HPDE6-E6E7 (cell line): ENCODE data around the gene CDKN2C.
A peak's percentile ranks its signal among the peaks of the same experiment; 100 is the strongest.
"Not testable (repeated sequence)": the region's sequence is repeated elsewhere in the genome, so short reads cannot be mapped to it uniquely, and the experiment has no call there.

Experiments used
- DNase-seq: peaks from one replicate; pipeline ENCODE4 v3.0.0; 2011; ENCODE audit warnings: missing footprints; ENCODE audit errors: extremely low spot score

Gene CDKN2C

DNA sequence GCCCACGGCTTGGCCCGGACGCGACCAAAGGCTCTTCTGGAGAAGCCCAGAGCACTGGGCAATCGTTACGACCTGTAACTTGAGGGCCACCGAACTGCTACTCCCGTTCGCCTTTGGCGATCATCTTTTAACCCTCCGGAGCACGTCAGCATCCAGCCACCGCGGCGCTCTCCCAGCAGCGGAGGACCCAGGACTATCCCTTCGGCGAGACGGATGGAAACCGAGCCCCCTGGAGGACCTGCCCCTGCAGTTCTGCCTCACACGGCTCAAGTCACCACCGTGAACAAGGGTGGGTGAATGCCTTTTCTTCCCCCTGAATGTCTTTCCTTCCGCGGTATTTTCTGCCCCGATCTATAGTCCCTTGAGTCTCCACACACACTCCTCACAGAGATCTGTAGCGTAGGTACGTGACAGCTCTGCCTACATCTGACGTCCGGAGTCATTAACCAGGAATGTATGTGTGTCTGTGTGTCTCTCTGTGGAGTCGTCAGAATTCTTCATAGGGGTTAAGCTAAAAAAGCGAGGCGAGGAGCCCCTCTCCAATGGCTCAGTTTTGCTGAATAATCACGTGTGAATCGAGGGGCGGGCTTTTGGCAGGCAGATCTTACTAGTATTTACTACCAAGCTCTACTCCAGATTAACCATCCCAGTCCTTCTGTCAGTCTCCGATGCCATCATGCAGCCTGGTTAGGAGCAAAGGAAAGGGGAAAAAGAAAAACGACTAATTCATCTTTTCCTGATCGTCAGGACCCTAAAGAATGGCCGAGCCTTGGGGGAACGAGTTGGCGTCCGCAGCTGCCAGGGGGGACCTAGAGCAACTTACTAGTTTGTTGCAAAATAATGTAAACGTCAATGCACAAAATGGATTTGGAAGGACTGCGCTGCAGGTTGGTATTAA, at the start of gene CDKN2C:
CDKN2C (plus strand) TSS at position 635 of the 898 bp plus-strand sequence; CDS start at position 759, 124 bp downstream.
- DNase-seq, result peak; percentile 42

DNA sequence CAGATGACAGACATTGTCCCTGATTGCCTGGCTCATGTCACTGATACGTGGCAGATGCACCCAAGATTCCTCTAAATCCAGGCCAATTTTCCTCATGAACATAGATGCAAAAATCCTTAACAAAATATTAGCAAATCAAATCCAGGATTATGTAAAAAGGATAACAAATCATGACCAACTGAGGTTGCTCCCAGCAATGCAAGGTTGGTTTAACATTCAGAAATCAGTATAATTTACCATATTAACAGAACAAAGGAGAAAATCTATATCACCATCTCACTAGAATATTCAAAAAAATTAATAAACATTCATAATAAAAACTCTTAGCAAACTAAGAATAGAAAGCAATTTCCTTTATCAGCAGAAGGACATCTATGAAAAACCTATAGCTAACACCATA, 49.6 kb upstream of the CDKN2C start:
- DNase-seq, result no peak

DNA sequence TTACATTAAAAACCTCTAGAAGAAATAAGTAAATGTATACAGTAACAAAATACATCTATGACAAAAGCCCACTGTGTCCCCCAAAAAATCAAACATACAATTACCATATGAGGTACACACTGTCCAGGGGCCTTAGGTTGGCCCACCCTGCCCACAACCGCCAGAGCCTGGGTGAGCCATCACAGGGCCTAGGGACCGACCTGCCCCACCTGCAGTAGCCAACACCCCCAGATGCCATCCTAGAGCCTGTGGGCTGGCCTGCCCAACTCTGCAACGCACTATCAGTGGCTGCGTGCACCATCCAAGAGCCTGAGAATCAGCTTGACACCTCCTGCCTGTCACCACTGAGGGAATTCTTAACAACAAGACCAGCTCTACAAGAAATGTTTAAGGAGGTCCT, 49.0 kb upstream of the CDKN2C start:
- DNase-seq, result no peak

DNA sequence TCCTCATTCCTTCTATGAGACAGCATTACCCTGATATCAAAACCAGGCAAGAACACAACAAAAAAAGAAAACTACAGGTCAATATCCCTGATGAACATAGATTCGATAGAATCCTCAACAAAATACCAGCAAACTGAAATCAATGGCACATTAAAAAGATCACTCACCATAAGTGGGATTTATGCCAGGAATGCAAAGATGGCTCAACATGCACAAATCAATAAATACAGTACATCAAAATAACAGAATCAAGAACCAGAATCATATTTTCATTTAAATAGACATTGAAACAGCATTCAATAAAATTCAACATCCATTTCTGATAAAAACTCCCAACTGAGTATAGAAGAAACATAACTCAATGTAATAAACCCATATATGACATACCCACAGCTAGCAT, 46.5 kb upstream of the CDKN2C start:
- no peak for DNase-seq

DNA sequence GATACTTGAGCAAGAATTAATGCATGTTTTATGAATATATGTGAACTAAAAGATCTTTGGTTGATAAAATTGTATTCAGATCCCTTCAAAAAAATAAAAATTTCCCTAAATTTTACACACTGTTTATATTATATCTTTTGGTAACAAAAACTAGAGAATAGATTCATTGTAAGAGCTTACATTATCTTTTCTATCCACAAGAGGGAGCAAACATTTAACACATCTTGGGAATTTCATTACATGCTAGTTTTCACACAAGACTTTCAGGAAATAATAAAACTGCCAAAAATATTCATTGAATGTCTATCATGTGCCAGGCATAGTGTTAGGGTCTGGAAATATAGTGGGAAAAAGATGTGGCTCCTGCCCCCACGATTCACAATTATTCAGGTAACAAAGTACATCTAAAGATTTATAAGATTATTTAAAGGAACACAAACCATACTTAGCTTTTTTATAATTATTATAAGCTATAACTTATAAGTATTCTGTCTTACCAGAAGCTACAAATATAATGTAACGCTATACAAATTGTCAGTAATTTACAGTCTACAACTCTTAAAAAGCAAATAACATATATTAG, 40.6 kb upstream of the CDKN2C start:
- peak; percentile 12 for DNase-seq

DNA sequence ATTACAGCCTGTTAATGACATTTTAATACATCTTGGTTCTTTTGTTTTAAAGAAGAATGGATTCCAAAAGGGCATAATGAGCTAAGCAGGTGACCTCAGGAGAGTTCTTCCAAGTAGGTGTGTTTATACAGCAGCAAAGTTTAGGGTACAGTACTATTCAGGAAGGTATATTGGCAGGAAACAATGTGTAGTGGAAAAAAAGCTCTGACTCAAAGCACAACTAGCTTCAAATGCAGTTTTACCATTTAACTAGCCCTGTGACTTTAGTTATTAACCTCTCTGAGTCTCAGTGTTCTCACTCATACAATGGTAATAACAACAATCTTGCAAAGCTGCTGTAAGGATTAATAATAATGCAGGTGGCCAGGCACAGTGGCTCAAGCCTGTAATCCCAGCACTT, 39.9 kb upstream of the CDKN2C start:
- no peak for DNase-seq

DNA sequence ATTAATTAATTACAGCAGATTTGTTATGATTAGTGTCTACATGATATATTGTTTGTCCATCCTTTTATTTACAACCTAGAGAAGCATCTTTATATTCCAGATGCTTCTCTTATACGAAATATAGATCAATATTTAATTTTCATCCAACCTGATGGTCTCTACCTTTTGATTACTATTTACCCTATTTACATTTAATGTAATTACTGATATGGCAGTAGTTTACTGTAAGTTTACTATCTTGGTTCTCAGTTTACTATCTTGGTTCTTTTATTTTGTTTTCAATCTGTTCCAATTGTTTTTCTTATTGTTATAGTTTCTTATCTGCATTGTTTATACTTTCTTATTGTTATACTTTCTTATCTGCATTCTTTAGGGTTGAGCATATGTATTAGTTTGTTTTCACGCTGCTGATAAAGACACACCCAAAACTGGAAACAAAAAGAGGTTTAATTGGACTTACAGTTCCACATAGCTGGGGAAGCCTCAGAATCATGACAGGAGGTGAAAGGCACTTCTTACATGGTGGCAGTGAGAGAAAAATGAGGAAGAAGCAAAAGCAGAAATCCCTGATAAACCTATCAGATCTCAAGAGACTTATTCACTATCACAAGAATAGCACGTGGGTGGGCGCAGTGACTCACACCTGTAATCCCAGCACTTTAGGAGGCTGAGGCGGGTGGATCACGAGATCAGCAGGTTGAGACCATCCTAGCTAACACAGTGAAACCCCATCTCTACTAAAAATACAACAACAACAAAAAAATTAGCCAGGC, 38.9 kb upstream of the CDKN2C start:
- no peak for DNase-seq

DNA sequence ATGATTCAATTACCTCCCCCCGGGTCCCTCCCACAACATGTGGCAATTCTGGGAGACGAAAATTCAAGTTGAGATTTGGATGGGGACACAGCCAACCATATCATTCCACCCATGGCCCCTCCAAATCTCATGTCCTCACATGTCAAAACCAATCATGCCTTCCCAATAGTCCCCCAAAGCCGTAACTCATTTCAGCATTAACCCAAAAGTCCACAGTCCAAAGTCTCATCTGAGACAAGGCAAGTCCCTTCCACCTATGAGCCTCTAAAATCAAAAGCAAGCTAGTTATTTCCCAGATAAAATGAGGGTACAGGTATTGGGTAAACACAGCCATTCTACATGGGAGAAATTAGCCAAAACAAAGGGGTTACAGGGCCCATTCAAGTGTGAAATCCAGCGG, 38.0 kb upstream of the CDKN2C start:
- DNase-seq, result not testable (repeated sequence)

DNA sequence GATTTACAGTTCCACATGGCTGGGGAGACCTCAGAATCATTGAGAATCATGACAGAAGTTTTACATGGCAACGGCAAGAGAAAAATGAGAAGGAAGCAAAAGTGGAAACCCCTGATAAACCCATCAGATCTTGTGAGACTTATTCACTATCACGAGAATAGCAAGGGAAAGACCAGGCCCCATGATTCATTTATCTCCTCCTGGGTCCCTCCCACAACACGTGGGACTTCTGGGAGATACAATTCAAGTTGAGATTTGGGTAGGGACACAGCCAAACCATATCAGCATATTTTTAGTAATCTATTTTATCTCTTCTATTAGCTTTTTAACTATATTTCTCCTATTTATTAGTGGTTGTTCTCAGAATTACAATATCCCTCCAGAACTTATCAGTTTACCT, 36.3 kb upstream of the CDKN2C start:
- not testable (repeated sequence) for DNase-seq

DNA sequence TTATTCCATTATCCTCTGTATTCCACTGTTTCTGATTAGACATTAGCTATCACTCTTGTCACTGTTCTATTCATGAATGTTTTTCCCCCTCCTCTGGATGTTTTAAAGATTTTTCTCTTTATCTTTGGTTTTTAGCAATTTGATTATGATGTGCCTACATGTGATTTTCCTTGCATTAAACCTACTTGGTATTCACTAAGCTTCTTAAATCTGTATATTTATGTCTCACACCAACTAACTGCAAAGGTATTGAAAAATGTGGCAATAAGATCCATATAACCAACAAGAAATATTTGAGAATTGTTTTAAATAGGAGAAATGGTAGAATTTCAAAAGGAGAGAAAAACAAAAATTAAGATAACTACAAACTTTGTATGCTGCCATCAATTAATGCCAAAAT, 35.2 kb upstream of the CDKN2C start:
- no peak for DNase-seq

DNA sequence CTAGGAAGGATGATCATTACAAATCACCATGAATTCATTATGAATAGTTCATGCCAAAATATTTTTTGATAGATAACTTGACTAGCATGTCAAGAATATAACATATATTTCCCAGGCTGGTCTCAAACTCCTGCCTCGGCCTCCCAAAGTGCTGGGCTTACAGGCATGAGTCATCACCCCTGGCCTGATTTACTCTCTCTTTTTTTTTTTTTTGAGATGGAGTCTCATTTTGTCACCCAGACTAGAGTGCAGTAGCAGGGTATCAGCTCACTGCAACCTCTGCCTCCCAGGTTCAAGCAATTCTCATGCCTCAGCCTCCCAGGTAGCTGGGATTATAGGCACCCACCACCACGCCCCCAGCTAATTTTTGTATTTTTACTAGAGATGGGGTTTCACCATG, 34.8 kb upstream of the CDKN2C start:
- DNase-seq, result not testable (repeated sequence)

DNA sequence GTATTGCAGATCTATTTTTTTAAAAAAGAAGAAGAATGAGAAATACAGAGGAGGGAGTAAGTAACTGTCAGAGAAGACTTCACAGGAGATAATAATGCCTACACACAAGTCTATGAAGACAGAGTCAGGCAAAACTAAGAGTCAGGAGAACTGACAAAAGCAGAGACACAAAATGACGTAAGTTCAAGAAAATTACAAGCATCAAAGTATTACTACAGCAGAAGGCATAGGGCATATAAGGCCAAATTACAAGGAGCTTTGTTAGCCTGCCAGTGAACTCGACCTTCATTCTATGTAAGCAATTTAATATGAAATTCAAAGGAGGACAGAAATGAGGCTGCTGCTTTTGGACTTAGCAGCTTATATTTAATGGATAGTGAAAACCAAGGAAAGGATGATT, 33.7 kb upstream of the CDKN2C start:
- no peak for DNase-seq

DNA sequence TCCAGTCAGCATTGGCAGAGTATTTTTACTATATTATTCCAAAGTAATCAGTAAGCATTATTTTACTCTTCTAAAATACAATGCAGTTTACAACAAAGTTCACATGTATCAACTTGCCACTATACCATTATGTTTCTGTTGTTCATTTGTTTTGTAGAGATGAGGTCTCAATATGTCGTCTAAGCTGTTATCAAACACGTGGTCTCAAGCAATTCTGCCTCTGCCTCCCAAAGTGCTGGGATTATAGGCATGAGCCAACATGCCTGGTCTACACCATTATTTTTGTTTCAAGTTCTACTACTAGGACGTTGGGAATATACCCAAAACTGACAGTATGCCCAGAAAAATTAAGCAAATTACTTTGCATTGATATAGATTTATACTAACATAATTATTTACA, 29.8 kb upstream of the CDKN2C start:
- no peak for DNase-seq

DNA sequence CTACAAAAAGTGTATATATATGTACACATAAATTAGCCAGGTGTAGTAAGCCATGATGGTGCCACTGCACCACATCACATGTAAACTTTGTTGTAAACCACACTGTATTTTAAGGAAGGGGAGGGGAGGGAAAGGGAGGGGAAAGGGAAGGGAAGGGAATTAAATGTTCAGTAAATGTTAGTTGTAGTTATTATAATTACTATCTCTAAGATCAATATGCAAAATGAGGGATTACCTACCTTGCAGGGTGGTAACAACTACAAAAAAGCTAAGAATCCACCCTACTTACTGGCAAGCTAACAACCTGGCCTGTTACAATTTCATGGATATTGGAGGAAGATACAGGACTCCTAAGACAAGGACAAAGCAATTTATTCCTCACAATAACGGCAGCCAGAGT, 27.7 kb upstream of the CDKN2C start:
- DNase-seq, result no peak

DNA sequence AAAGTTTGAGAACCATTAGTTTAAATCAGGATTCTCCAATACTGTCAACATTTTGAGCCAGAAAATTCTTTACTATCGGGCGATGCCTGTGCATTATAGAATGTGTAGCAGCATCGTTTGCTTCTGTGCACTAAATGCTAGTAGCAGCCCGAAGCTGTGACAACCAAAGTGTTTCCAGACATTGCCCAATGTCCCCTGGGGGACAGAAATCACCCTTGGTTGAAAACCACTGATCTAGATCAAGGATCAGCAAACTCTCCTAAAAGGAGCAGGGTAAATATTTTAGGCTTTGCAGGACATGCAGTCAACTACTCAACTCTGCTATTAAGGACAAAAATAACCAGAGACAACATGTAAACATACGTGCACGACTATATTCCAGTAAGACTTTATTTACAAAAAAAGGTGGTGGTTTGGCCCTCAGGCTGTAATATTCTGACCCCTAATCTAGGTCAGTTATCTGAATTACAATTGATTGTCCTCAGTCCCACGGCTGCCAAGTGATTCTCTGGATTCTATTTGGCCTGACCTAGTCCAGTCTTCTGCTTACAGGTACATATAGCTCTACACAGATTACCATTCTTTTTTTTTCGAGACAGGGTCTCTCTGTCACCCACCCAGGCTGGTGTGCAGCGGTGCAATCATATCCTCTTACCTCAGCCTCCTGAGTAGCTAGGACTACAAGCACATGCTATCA, 20.6 kb upstream of the CDKN2C start:
- no peak for DNase-seq

DNA sequence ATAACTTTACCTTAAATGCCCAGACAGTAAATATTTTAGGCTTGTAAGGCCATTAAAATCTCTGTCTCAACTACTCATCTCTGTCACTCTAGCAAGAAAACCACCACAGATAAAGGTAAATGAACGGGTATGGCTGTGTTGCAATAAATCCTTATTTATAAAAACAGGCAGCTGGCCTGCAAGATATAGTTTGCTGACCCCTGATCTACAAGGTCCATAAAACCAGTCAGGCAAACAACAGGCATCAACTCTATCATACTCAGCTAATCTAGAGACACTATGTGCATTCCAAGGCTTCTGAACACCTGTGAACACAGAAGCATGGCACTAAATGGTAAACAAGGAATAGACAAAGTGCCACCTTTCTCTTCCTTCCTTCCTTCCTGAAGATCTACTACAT, 19.6 kb upstream of the CDKN2C start:
- no peak for DNase-seq

DNA sequence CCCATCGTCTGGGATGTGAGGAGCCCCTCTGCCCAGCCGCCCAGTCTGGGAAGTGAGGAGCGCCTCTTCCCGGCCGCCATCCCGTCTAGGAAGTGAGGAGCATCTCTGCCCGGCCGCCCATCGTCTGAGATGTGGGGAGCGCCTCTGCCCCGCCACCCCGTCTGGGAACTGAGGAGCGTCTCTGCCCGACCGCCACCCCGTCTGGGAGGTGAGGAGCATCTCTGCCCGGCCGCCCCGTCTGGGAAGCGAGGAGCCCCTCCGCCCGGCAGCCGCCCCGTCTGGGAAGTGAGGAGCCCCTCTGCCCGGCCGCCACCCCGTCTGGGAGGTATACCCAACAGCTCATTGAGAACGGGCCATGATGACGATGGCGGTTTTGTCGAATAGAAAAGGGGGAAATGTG, 17.5 kb upstream of the CDKN2C start:
- not testable (repeated sequence) for DNase-seq

DNA sequence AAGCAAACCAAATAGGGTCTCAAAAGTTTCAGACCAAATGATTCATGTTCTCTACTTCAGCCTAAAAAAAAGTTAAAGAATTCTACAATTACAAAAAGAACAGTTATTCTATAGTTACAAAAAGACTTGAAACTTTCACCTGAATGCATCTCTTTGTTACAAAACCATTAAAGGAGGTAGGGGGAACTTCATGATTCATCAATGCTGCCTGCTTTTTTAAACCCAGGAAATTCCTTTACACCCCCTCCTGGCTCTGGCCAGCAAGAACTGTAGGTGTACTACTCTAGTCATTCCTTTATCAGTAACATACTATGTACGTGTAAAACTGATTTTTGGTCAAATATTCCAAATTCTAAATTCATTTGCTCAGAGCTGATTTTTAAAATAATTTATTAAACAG, 14.9 kb upstream of the CDKN2C start:
- DNase-seq, result no peak

DNA sequence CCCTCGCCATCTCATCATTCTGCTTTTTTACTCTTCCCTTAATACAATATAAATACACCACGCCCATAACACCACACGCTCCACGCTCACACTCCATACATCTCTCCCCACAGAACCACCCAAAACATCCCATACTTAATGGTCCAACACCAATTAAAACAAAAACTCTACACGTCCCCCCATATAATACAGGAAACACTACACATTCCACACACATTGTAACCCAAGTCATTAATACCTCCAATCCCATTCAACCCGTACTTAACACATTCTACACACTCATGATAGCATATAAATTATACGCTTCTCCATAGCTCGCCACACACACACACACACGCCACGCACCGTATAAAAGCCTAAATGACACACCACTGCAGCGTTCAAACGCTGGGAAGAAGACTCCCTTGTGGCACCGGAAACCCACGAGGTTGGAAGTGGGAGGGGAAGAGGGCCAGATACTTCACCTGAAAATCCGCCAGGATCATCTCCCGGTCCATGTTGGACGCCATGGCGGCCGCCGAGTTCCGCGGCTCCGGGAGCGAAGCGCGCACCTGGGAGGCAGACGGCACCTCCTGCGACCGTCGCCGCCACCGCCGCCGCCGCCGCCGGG, 10.6 kb upstream of the CDKN2C start:
- peak; percentile 47 for DNase-seq

DNA sequence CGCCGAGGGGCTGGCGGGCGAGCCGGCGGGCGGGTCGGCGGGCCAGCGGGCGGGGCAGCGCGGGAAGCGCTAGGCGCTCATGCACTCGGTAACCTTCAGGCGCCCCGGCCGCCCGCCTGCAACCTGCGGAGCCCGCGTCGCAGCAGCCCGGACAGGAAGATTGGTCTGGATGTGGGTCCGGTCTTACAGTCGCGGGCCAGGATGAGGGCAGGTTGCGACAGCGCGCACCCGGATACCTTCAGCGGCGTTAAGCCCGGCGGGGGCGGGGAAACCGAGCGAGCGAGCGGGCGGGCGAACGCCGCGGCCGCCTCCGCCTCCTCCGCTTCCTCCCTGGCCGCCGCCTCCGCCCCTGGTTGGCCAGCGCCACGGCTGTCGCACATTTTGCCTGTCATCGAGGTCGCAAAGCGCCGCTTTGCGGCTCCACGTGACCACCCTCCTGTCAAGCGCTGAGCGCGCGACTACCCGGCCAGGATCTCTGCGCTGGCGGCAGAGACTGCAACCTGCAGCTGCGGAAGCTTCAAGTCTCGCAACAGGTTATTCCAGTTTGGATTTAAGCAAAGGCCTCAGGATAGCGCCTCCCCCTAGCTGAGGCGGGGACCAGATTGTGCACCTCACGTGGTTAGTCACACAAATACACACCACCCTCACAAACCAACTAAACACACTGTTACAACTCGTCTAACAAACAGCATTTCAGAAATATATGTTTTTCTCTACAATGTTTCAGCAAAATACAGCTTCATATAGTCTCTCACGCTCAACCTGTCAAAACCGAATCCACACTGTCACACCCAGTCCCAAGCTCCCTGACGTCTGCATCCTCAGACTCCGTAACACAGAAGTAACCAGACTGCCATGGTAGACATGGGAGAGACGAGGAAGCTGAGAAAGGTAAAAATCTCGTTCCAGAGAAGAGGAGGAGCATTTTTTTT, 9.9 kb upstream of the CDKN2C start, which contains the start of gene FAF1:
FAF1 (minus strand) TSS at position 355 of the 932 bp plus-strand sequence. CDS start 456 bp downstream, outside the sequence.
- DNase-seq, result peak; percentile 93
